ENCODE data around the gene SNX19.

DNA sequence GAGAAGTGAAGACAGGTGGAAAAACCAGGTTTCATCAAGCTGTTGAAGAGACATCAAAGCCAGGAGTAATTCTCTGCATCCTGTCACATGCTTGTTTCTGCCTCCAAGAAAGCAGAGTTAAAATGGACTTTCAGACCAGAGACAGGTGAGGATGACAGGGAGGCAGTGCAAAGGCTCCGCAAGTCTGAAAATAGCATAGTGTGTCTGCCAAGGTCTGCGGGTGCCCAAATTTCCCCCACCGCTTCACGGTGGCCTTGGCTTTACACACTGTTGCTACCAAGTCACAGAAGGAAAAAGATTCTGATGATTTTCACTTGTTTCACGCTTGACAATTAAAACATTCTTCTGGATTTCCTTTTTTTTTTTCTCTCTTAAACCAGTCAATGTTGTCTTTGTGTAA is 44.2 kb downstream of the SNX19 start:
- TF ChIP-seq CTCF (IDR thresholded peaks at IDR 0.05) (no peak), EZH2 (IDR thresholded peaks at IDR 0.05) (no peak)

Measured in neural progenitor cell (in vitro differentiated cells).